ENCODE data around the gene HSP90AA1. TPM values are rescaled to one million over a fixed set of nuclear protein-coding genes. Genes with fewer than 3 reads are reported as not detected.

The HSP90AA1 gene
- total and polyA plus RNA-seq, 2 donors (not counting 1 experiment from before 2014, with no cell fraction given) = 342 to 493 TPM

DNA sequence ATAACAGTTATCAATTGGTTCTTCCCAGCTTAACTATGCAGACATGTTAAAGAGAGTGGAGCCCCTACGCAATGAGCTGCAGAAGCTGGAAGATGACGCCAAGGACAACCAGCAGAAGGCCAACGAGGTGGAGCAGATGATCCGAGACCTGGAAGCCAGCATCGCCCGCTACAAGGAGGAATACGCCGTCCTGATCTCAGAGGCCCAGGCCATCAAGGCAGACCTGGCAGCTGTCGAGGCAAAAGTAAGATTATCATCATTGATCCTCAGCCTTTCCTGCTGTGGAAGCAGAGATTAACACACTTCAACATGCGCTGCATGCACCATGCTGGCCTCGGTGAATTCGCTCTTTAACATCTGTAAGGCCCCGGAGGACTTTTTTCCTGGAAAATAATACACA lies 53.6 kb downstream of the HSP90AA1 start:
- Histone ChIP-seq H3K4me1 (ENCODE audit: control insufficient read depth, extremely low read depth, insufficient read depth, low read length) (peaks cover 14% of the 10 kb centered on the region), H3K9ac (ENCODE audit: insufficient read depth, low read length) (no peak overlapping the region), H3K79me2 (ENCODE audit: control insufficient read depth, insufficient read depth, low read length) (no peaks in the 10 kb centered on the region), H4K20me1 (ENCODE audit: control insufficient read depth, extremely low read depth, insufficient read depth, low read length) (no peaks in the 10 kb centered on the region), H3K27ac (ENCODE audit: insufficient read depth, low read length) (no peak overlapping the region), H2AFZ (ENCODE audit: low read length) (no peak overlapping the region), H3K9me3 (ENCODE audit: control insufficient read depth, insufficient read depth, low read depth, low read length) (no peaks in the 10 kb centered on the region), H3K4me3 (replicated peaks in 1 of 4; ENCODE audit: control extremely low read depth in 1 of 4, insufficient read depth in 1 of 4, low read depth in 3 of 4, low read length in 4 of 4) (no peak overlapping the region), H3K27me3 (ENCODE audit: control insufficient read depth, insufficient read depth, low read length) (no peaks in the 10 kb centered on the region), H3K36me3 (ENCODE audit: control insufficient read depth, insufficient read depth, low read length) (peaks cover 30% of the 10 kb centered on the region), H3K4me2 (ENCODE audit: extremely low read depth, insufficient read depth, low read length) (no peak overlapping the region)
- DNase-seq (ENCODE audit: low read depth in 2 of 2) = no peak
- no peak for TF ChIP-seq EZH2 (IDR thresholded peaks at IDR 0.05; ENCODE audit: low read length, missing control alignments)
- TF ChIP-seq, protein P1, sequence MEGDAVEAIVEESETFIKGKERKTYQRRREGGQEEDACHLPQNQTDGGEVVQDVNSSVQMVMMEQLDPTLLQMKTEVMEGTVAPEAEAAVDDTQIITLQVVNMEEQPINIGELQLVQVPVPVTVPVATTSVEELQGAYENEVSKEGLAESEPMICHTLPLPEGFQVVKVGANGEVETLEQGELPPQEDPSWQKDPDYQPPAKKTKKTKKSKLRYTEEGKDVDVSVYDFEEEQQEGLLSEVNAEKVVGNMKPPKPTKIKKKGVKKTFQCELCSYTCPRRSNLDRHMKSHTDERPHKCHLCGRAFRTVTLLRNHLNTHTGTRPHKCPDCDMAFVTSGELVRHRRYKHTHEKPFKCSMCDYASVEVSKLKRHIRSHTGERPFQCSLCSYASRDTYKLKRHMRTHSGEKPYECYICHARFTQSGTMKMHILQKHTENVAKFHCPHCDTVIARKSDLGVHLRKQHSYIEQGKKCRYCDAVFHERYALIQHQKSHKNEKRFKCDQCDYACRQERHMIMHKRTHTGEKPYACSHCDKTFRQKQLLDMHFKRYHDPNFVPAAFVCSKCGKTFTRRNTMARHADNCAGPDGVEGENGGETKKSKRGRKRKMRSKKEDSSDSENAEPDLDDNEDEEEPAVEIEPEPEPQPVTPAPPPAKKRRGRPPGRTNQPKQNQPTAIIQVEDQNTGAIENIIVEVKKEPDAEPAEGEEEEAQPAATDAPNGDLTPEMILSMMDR (conservative IDR thresholded peaks at IDR 0.05 in 1 of 2, IDR thresholded peaks at IDR 0.05 in 1 of 2; ENCODE audit: low read depth in 1 of 2, low read length in 2 of 2) = no peak

Other genes starting within 250 kb of the HSP90AA1 start
- gene DYNC1H1, start 122.5 kb downstream of the HSP90AA1 start, total RNA-seq = 394 and 677 TPM in 2 replicates
- 128 and 186 TPM in 2 replicates for gene DYNC1H1, start 122.5 kb downstream of the HSP90AA1 start, polyA plus RNA-seq
- 13.4 and 17.8 TPM in 2 replicates for gene WDR20, start 52.9 kb upstream of the HSP90AA1 start, total RNA-seq
- gene WDR20, start 52.9 kb upstream of the HSP90AA1 start, polyA plus RNA-seq = 16.1 and 17.2 TPM in 2 replicates
- gene MOK, start 218.1 kb upstream of the HSP90AA1 start, total RNA-seq = 3.6 and 4.3 TPM in 2 replicates
- gene MOK, start 218.1 kb upstream of the HSP90AA1 start, polyA plus RNA-seq = 4.7 and 5.9 TPM in 2 replicates
- 8.2 and 8.8 TPM in 2 replicates for gene ZNF839, start 232.7 kb upstream of the HSP90AA1 start, total RNA-seq
- 5.7 and 6.6 TPM in 2 replicates for gene ZNF839, start 232.7 kb upstream of the HSP90AA1 start, polyA plus RNA-seq